Measurements from ENCODE around the gene SELPLG. TPM values are rescaled to one million over a fixed set of nuclear protein-coding genes. Genes with fewer than 3 reads are reported as not detected.
"Not testable (repeated sequence)": the region's sequence is repeated elsewhere in the genome, so short reads cannot be mapped to it uniquely, and the experiment has no call there.

Gene SELPLG
- polyA plus RNA-seq, 1 donor, result 5.6 TPM

- no CpG with 5 or more reads among the region's 17 CpGs for WGBS (ENCODE audit: insufficient coverage, low lambda C conversion rate)
- DNase-seq, result no peak
- Histone ChIP-seq H3K9me3 (ENCODE audit: control insufficient read depth, low read depth, low read length) (no peaks in the 10 kb centered on the region), H3K27ac (ENCODE audit: low read length) (no peak overlapping the region), H3K4me3 (ENCODE audit: low read length) (peak overlapping the region; percentile 39), H3K36me3 (ENCODE audit: control insufficient read depth, insufficient read depth, low read length) (no peaks in the 10 kb centered on the region), H3K4me1 (ENCODE audit: control insufficient read depth, insufficient read depth, low read length) (no peaks in the 10 kb centered on the region), H3K27me3 (ENCODE audit: control insufficient read depth, insufficient read depth, low read length) (no peaks in the 10 kb centered on the region)
These were observed 37.7 kb downstream of the SELPLG start for GRCh38 chr12:108595711-108596647.

GRCh38 chr12:108594960-108595710, 38.6 kb downstream of the SELPLG start:
- Histone ChIP-seq H3K27ac (ENCODE audit: low read length) (no peak overlapping the region), H3K4me1 (ENCODE audit: control insufficient read depth, insufficient read depth, low read length) (no peaks in the 10 kb centered on the region), H3K4me3 (ENCODE audit: low read length) (no peak overlapping the region), H3K9me3 (ENCODE audit: control insufficient read depth, low read depth, low read length) (no peaks in the 10 kb centered on the region), H3K36me3 (ENCODE audit: control insufficient read depth, insufficient read depth, low read length) (no peaks in the 10 kb centered on the region), H3K27me3 (ENCODE audit: control insufficient read depth, insufficient read depth, low read length) (no peaks in the 10 kb centered on the region)
- no peak for DNase-seq
- WGBS (ENCODE audit: insufficient coverage, low lambda C conversion rate), result no CpG with 5 or more reads among the region's 7 CpGs

- no peak for DNase-seq
- no peak overlapping the region for H3K27ac ChIP-seq (ENCODE audit: low read length)
- WGBS (ENCODE audit: insufficient coverage, low lambda C conversion rate), result 96% methylated on average over 6 of the region's 10 CpGs
These were observed 39.3 kb downstream of the SELPLG start for GRCh38 chr12:108594323-108594903.

GRCh38 chr12:108592033-108592909, 41.4 kb downstream of the SELPLG start:
- 80% methylated on average over 2 of the region's 25 CpGs for WGBS (ENCODE audit: insufficient coverage, low lambda C conversion rate)
- H3K4me3 ChIP-seq (ENCODE audit: low read length), result no peak overlapping the region
- DNase-seq, result no peak
- H3K27me3 ChIP-seq (ENCODE audit: control insufficient read depth, insufficient read depth, low read length), result no peaks in the 10 kb centered on the region
- H3K9me3 ChIP-seq (ENCODE audit: control insufficient read depth, low read depth, low read length), result no peaks in the 10 kb centered on the region
- H3K4me1 ChIP-seq (ENCODE audit: control insufficient read depth, insufficient read depth, low read length), result no peaks in the 10 kb centered on the region
- H3K27ac ChIP-seq (ENCODE audit: low read length), result no peak overlapping the region
- no peaks in the 10 kb centered on the region for H3K36me3 ChIP-seq (ENCODE audit: control insufficient read depth, insufficient read depth, low read length)

More at GRCh38 chr12:108594323-108594903, 39.3 kb downstream of the SELPLG start:
- H3K4me3 ChIP-seq (ENCODE audit: low read length), result no peak overlapping the region
- H3K4me1 ChIP-seq (ENCODE audit: control insufficient read depth, insufficient read depth, low read length), result no peaks in the 10 kb centered on the region
- H3K36me3 ChIP-seq (ENCODE audit: control insufficient read depth, insufficient read depth, low read length), result no peaks in the 10 kb centered on the region
- no peaks in the 10 kb centered on the region for H3K9me3 ChIP-seq (ENCODE audit: control insufficient read depth, low read depth, low read length)
- no peaks in the 10 kb centered on the region for H3K27me3 ChIP-seq (ENCODE audit: control insufficient read depth, insufficient read depth, low read length)

GRCh38 chr12:108591267-108591980, 42.3 kb downstream of the SELPLG start:
- no peaks in the 10 kb centered on the region for H3K4me1 ChIP-seq (ENCODE audit: control insufficient read depth, insufficient read depth, low read length)
- H3K27me3 ChIP-seq (ENCODE audit: control insufficient read depth, insufficient read depth, low read length), result no peaks in the 10 kb centered on the region
- WGBS (ENCODE audit: insufficient coverage, low lambda C conversion rate), result no CpG with 5 or more reads among the region's 22 CpGs
- H3K36me3 ChIP-seq (ENCODE audit: control insufficient read depth, insufficient read depth, low read length), result no peaks in the 10 kb centered on the region
- no peaks in the 10 kb centered on the region for H3K9me3 ChIP-seq (ENCODE audit: control insufficient read depth, low read depth, low read length)
- no peak for DNase-seq
- H3K4me3 ChIP-seq (ENCODE audit: low read length), result no peak overlapping the region
- H3K27ac ChIP-seq (ENCODE audit: low read length), result no peak overlapping the region

GRCh38 chr12:108590463-108590862, 43.2 kb downstream of the SELPLG start:
- not testable (repeated sequence) for H3K27me3 ChIP-seq (ENCODE audit: control insufficient read depth, insufficient read depth, low read length)

GRCh38 chr12:108589840-108590229, 43.9 kb downstream of the SELPLG start:
- H3K27me3 ChIP-seq (ENCODE audit: control insufficient read depth, insufficient read depth, low read length), result no peaks in the 10 kb centered on the region
- no peaks in the 10 kb centered on the region for H3K36me3 ChIP-seq (ENCODE audit: control insufficient read depth, insufficient read depth, low read length)
- no peak for DNase-seq
- no peaks in the 10 kb centered on the region for H3K9me3 ChIP-seq (ENCODE audit: control insufficient read depth, low read depth, low read length)
- H3K4me3 ChIP-seq (ENCODE audit: low read length), result no peak overlapping the region
- H3K4me1 ChIP-seq (ENCODE audit: control insufficient read depth, insufficient read depth, low read length), result no peaks in the 10 kb centered on the region
- no peak overlapping the region for H3K27ac ChIP-seq (ENCODE audit: low read length)
- WGBS (ENCODE audit: insufficient coverage, low lambda C conversion rate), result no CpG with 5 or more reads among the region's 7 CpGs

More at GRCh38 chr12:108590463-108590862, 43.2 kb downstream of the SELPLG start:
- not testable (repeated sequence) for H3K27ac ChIP-seq (ENCODE audit: low read length); H3K9me3 ChIP-seq (ENCODE audit: control insufficient read depth, low read depth, low read length); H3K4me3 ChIP-seq (ENCODE audit: low read length); DNase-seq; H3K36me3 ChIP-seq (ENCODE audit: control insufficient read depth, insufficient read depth, low read length); H3K4me1 ChIP-seq (ENCODE audit: control insufficient read depth, insufficient read depth, low read length)
- WGBS (ENCODE audit: insufficient coverage, low lambda C conversion rate), result no CpG with 5 or more reads among the region's 9 CpGs

GRCh38 chr12:108589028-108589839, 44.5 kb downstream of the SELPLG start:
- Histone ChIP-seq H3K9me3 (ENCODE audit: control insufficient read depth, low read depth, low read length) (no peaks in the 10 kb centered on the region), H3K4me3 (ENCODE audit: low read length) (no peak overlapping the region), H3K36me3 (ENCODE audit: control insufficient read depth, insufficient read depth, low read length) (no peaks in the 10 kb centered on the region), H3K27me3 (ENCODE audit: control insufficient read depth, insufficient read depth, low read length) (no peaks in the 10 kb centered on the region), H3K4me1 (ENCODE audit: control insufficient read depth, insufficient read depth, low read length) (no peaks in the 10 kb centered on the region), H3K27ac (ENCODE audit: low read length) (no peak overlapping the region)
- no CpG with 5 or more reads among the region's 15 CpGs for WGBS (ENCODE audit: insufficient coverage, low lambda C conversion rate)
- no peak for DNase-seq

GRCh38 chr12:108587826-108588225, 45.9 kb downstream of the SELPLG start:
- H3K4me1 ChIP-seq (ENCODE audit: control insufficient read depth, insufficient read depth, low read length), result no peaks in the 10 kb centered on the region
- WGBS (ENCODE audit: insufficient coverage, low lambda C conversion rate), result no CpG with 5 or more reads among the region's 4 CpGs
- no peak overlapping the region for H3K27ac ChIP-seq (ENCODE audit: low read length)
- no peak for DNase-seq
- no peaks in the 10 kb centered on the region for H3K9me3 ChIP-seq (ENCODE audit: control insufficient read depth, low read depth, low read length)
- H3K36me3 ChIP-seq (ENCODE audit: control insufficient read depth, insufficient read depth, low read length), result no peaks in the 10 kb centered on the region
- no peak overlapping the region for H3K4me3 ChIP-seq (ENCODE audit: low read length)
- H3K27me3 ChIP-seq (ENCODE audit: control insufficient read depth, insufficient read depth, low read length), result no peaks in the 10 kb centered on the region
